Naive thymus-derived CD8-positive, alpha-beta T cell (primary cell): Measurements from ENCODE around the gene GMNN. TPM values are rescaled to one million over a fixed set of nuclear protein-coding genes. Genes with fewer than 3 reads are reported as not detected.

Experiments used
- ATAC-seq, 2 donors: fragments of 150-1000 bp; cut with Tn5 transposase in 1 of 2; sonication (Bioruptor Pico), chemical (Tn5 transposase) in 1 of 2; 1 replicate in 1 of 2; 2 replicates in 1 of 2; pipeline ENCODE4 v1.10.0; 2021; ENCODE audit warnings: mild to moderate bottlenecking in 2 of 2, moderate library complexity in 2 of 2
- POLR2A ChIA-PET: fragments of 350-600 bp; sonication (Branson Sonifier 250); formaldehyde crosslinking; loops from one replicate; lab custom pipeline; 2021; ENCODE audit warnings: antibody characterized with exemption; lab: Charles Lee
- DNase-seq, 10 donors: peaks; one replicate each; pipeline versions ENCODE4 v3.0.0 to v3.0.0-alpha.2; 2020 to 2022
- H3K27ac Mint-ChIP-seq, 10 donors: one replicate each; pipeline ENCODE4 v1.8.0; 2020 to 2022; ENCODE audit warnings: mild to moderate bottlenecking in 10 of 10, mixed read lengths in 10 of 10, moderate library complexity in 4 of 10, inconsistent platforms in 1 of 10
- H3K27me3 Mint-ChIP-seq, 5 donors: one replicate each; pipeline ENCODE4 v1.8.0; 2021 to 2022; ENCODE audit warnings: mixed read lengths in 5 of 5
- H3K36me3 Mint-ChIP-seq, 3 donors: one replicate each; pipeline ENCODE4 v1.8.0; 2020 to 2022; ENCODE audit warnings: mixed read lengths in 3 of 3, mild to moderate bottlenecking in 2 of 3, inconsistent platforms in 1 of 3
- H3K4me1 Mint-ChIP-seq, 4 donors: one replicate each; pipeline ENCODE4 v1.8.0; 2021 to 2022; ENCODE audit warnings: mixed read lengths in 4 of 4
- H3K4me3 Mint-ChIP-seq, 10 donors: one replicate each; pipeline ENCODE4 v1.8.0; 2020 to 2022; ENCODE audit warnings: mild to moderate bottlenecking in 10 of 10, mixed read lengths in 10 of 10, moderate library complexity in 6 of 10, inconsistent platforms in 1 of 10
- H3K9me3 Mint-ChIP-seq, 9 donors: one replicate each; pipeline ENCODE4 v1.8.0; 2020 to 2022; ENCODE audit warnings: mixed read lengths in 9 of 9, mild to moderate bottlenecking in 3 of 9, inconsistent platforms in 1 of 9, moderate library complexity in 1 of 9
- polyA plus RNA-seq, 3 donors: library from polyadenylated mRNA; unstranded; fragments of 300-500 nt; fragmentation: Illumina TruSeq; gene quantifications; one replicate each; pipeline ENCODE4 v1.2.3, GENCODE V29; 2021
- total RNA-seq, 8 experiments: library from RNA in 2 of 8; stranded (reverse) in 2 of 8; gene quantifications; one replicate each; pipeline ENCODE4 v1.2.3 and lab custom pipeline; 2021 to 2026

The GMNN gene
- total and polyA plus RNA-seq, 5 experiments from 2014 or later = 3.4 to 5.3 (median 4.0) TPM

- peak overlapping the region in 4 of 10 donors; percentile 25 to 70 (median 44) for H3K27ac Mint-ChIP-seq
- H3K27me3 Mint-ChIP-seq = no peaks in the 10 kb centered on the region
- no peak overlapping the region for H3K4me3 Mint-ChIP-seq
- peaks cover 9 to 30% (median 23%) of the 10 kb centered on the region in 4 donors for H3K4me1 Mint-ChIP-seq
- ATAC-seq = no peak
- no peaks in the 10 kb centered on the region for H3K9me3 Mint-ChIP-seq
- no peak for DNase-seq
- POLR2A ChIA-PET = interaction anchor here (1.0 to 1.6 kb wide), 4 partner anchors 11 to 18 kb away, joined by 3 to 10 read pairs (median 4); no protein-coding TSS in a partner anchor
- H3K36me3 Mint-ChIP-seq = peaks cover 11 to 95% (median 50%) of the 10 kb centered on the region in 3 donors
Measured at GRCh38 chr6:24823185-24823584, 48.4 kb downstream of the GMNN start.

GRCh38 chr6:24824142-24824938 is 49.6 kb downstream of the GMNN start:
- peak overlapping the region in 1 of 10 donors; percentile 7 for H3K4me3 Mint-ChIP-seq
- H3K27ac Mint-ChIP-seq = peak overlapping the region in 9 of 10 donors; percentile 15 to 75 (median 34)

GRCh38 chr6:24825130-24825630 is 50.4 kb downstream of the GMNN start:
- Mint-ChIP-seq H3K9me3 (no peaks in the 10 kb centered on the region), H3K4me3 (peak overlapping the region in 1 of 10 donors; percentile 10), H3K27me3 (no peaks in the 10 kb centered on the region), H3K36me3 (peaks cover 6 to 97% (median 44%) of the 10 kb centered on the region in 3 donors), H3K4me1 (peaks cover 7 to 32% (median 24%) of the 10 kb centered on the region in 4 donors), H3K27ac (peak overlapping the region in 9 of 10 donors; percentile 12 to 80 (median 52))
- DNase-seq = no peak
- POLR2A ChIA-PET = no interaction called here
- ATAC-seq = no peak

More at GRCh38 chr6:24824142-24824938, 49.6 kb downstream of the GMNN start:
- H3K27me3 Mint-ChIP-seq = no peaks in the 10 kb centered on the region
- POLR2A ChIA-PET = interaction anchor here (0.7 to 1.6 kb wide), 4 partner anchors 10 to 194 kb away, joined by 3 to 10 read pairs (median 4); no protein-coding TSS in a partner anchor
- peaks cover 6 to 94% (median 44%) of the 10 kb centered on the region in 3 donors for H3K36me3 Mint-ChIP-seq
- no peak for ATAC-seq
- peaks cover 7 to 30% (median 24%) of the 10 kb centered on the region in 4 donors for H3K4me1 Mint-ChIP-seq
- no peak for DNase-seq
- H3K9me3 Mint-ChIP-seq = no peaks in the 10 kb centered on the region

GRCh38 chr6:24827162-24827561 is 52.4 kb downstream of the GMNN start:
- POLR2A ChIA-PET = interaction anchor here (1.1 to 2.0 kb wide), 2 partner anchors 15 to 199 kb away, joined by 4 to 5 read pairs; no protein-coding TSS in a partner anchor
- ATAC-seq (no peak), DNase-seq (no peak)
- peak overlapping the region in 1 of 10 donors; percentile 45 for H3K4me3 Mint-ChIP-seq
- H3K27ac Mint-ChIP-seq = peak overlapping the region; percentile 69 to 91 (median 74)
- H3K9me3 Mint-ChIP-seq = no peaks in the 10 kb centered on the region
- H3K4me1 Mint-ChIP-seq = peaks cover 7 to 29% (median 22%) of the 10 kb centered on the region in 4 donors
- H3K36me3 Mint-ChIP-seq = peaks cover 11 to 98% (median 48%) of the 10 kb centered on the region in 3 donors
- H3K27me3 Mint-ChIP-seq = no peaks in the 10 kb centered on the region

GRCh38 chr6:24827970-24828369 is 53.2 kb downstream of the GMNN start:
- ATAC-seq (no peak), DNase-seq (no peak)
- H3K27ac Mint-ChIP-seq = peak overlapping the region; percentile 15 to 79 (median 70)
- H3K4me1 Mint-ChIP-seq = peaks cover 7 to 33% (median 24%) of the 10 kb centered on the region in 4 donors
- POLR2A ChIA-PET = interaction anchor here (0.6 to 2.0 kb wide), 3 partner anchors 15 to 199 kb away, joined by 4 to 5 read pairs (median 4); no protein-coding TSS in a partner anchor
- H3K36me3 Mint-ChIP-seq = peaks cover 16 to 99% (median 49%) of the 10 kb centered on the region in 3 donors
- no peaks in the 10 kb centered on the region for H3K27me3 Mint-ChIP-seq
- peak overlapping the region in 1 of 10 donors; percentile 45 for H3K4me3 Mint-ChIP-seq
- no peaks in the 10 kb centered on the region for H3K9me3 Mint-ChIP-seq

- H3K27ac Mint-ChIP-seq = peak overlapping the region in 7 of 10 donors; percentile 26 to 76 (median 61)
- no peaks in the 10 kb centered on the region for H3K9me3 Mint-ChIP-seq
- peaks cover 21 to 99% (median 50%) of the 10 kb centered on the region in 3 donors for H3K36me3 Mint-ChIP-seq
- POLR2A ChIA-PET = interaction anchor here (1.8 kb wide), 1 partner anchor 11 kb away, joined by 3 read pairs; no protein-coding TSS in a partner anchor
- DNase-seq (no peak), ATAC-seq (no peak)
- H3K4me3 Mint-ChIP-seq = peak overlapping the region in 1 of 10 donors; percentile 22
- no peaks in the 10 kb centered on the region for H3K27me3 Mint-ChIP-seq
- peaks cover 10 to 42% (median 32%) of the 10 kb centered on the region in 4 donors for H3K4me1 Mint-ChIP-seq
Measured at GRCh38 chr6:24829657-24830056, 54.9 kb downstream of the GMNN start.

GRCh38 chr6:24831771-24832716 is 57.3 kb downstream of the GMNN start:
- Mint-ChIP-seq H3K36me3 (peaks cover 21 to 98% (median 55%) of the 10 kb centered on the region in 3 donors), H3K4me1 (peaks cover 8 to 58% (median 46%) of the 10 kb centered on the region in 4 donors), H3K27me3 (no peaks in the 10 kb centered on the region), H3K9me3 (no peaks in the 10 kb centered on the region), H3K4me3 (peak overlapping the region in 1 of 10 donors; percentile 39), H3K27ac (peak overlapping the region; percentile 8 to 83 (median 71))
- no peak for ATAC-seq
- POLR2A ChIA-PET = interaction anchor here (0.6 kb wide), 1 partner anchor 15 kb away, joined by 5 read pairs; no protein-coding TSS in a partner anchor
- DNase-seq = no peak

- Mint-ChIP-seq H3K4me3 (peak overlapping the region in 1 of 10 donors; percentile 39), H3K9me3 (no peaks in the 10 kb centered on the region), H3K4me1 (peaks cover 6 to 54% (median 42%) of the 10 kb centered on the region in 4 donors), H3K36me3 (peaks cover 21 to 98% (median 50%) of the 10 kb centered on the region in 3 donors), H3K27me3 (no peaks in the 10 kb centered on the region), H3K27ac (peak overlapping the region in 9 of 10 donors; percentile 9 to 83 (median 66))
- ATAC-seq (no peak), DNase-seq (no peak)
- POLR2A ChIA-PET = interaction anchor here (0.6 to 1.3 kb wide), 2 partner anchors 15 to 173 kb away, joined by 4 to 5 read pairs; no protein-coding TSS in a partner anchor
Measured at GRCh38 chr6:24832794-24833193, 58.1 kb downstream of the GMNN start.

GRCh38 chr6:24833711-24834386 is 59.1 kb downstream of the GMNN start:
- H3K27ac Mint-ChIP-seq = peak overlapping the region; percentile 1 to 93 (median 73)
- H3K9me3 Mint-ChIP-seq = no peaks in the 10 kb centered on the region
- H3K36me3 Mint-ChIP-seq = peaks cover 23 to 96% (median 52%) of the 10 kb centered on the region in 3 donors
- H3K4me1 Mint-ChIP-seq = peaks cover 7 to 59% (median 41%) of the 10 kb centered on the region in 4 donors
- no peaks in the 10 kb centered on the region for H3K27me3 Mint-ChIP-seq
- POLR2A ChIA-PET = interaction anchor here (0.6 to 1.7 kb wide), 4 partner anchors 10 to 226 kb away, joined by 3 to 10 read pairs (median 4); no protein-coding TSS in a partner anchor
- DNase-seq (no peak), ATAC-seq (peak in 1 of 2 donors; percentile 27)
- peak overlapping the region in 1 of 10 donors; percentile 29 for H3K4me3 Mint-ChIP-seq
